AG04449 (cell line): ENCODE data around the gene PARD3B.

Experiments
- CTCF ChIA-PET: fragments of 350-600 bp; formaldehyde crosslinking; extraction: SDS; loops from one replicate; lab custom pipeline; 2021; ENCODE audit warnings: antibody characterized with exemption; lab: Yijun Ruan, JAX
- POLR2A ChIA-PET: fragments of 400-600, 350-600 bp; formaldehyde crosslinking; extraction: SDS; loops from one replicate; lab custom pipeline; 2020; ENCODE audit warnings: antibody characterized with exemption, inconsistent platforms; lab: Yijun Ruan, JAX
- DNase-seq: peaks from one replicate; pipeline ENCODE4 v3.0.0-alpha.2; 2010; ENCODE audit warnings: low read depth, low spot score
- H3K4me3 ChIP-seq: 2 replicates; pipeline ENCODE4 v1.5.1; 2011; ENCODE audit warnings: low read depth, mild to moderate bottlenecking, control low read depth, low read length
- CTCF ChIP-seq: IDR thresholded peaks from one replicate; pipeline ENCODE4 v1.5.1; 2011; ENCODE audit warnings: mild to moderate bottlenecking, moderate library complexity, low read length, control low read depth, inconsistent platforms; ENCODE audit not compliant: insufficient read depth; ENCODE audit errors: missing control alignments

PARD3B gene

GRCh38 chr2:204732019-204732418, 186.7 kb downstream of the PARD3B start:
- DNase-seq: no peak
- ChIA-PET CTCF (no interaction called here), POLR2A (no interaction called here)
- no peak overlapping the region for H3K4me3 ChIP-seq
- no peak for TF ChIP-seq CTCF

- POLR2A ChIA-PET: no interaction called here
- DNase-seq: no peak
- H3K4me3 ChIP-seq: no peak overlapping the region
- CTCF ChIA-PET: no interaction called here
- no peak for TF ChIP-seq CTCF
Observed at GRCh38 chr2:204737296-204737695, 192.0 kb downstream of the PARD3B start.

- DNase-seq: peak; percentile 37
- H3K4me3 ChIP-seq: no peak overlapping the region
- ChIA-PET CTCF (no interaction called here), POLR2A (no interaction called here)
- no peak for TF ChIP-seq CTCF
Observed at GRCh38 chr2:204738721-204739120, 193.4 kb downstream of the PARD3B start.

GRCh38 chr2:204743393-204743960, 198.2 kb downstream of the PARD3B start:
- ChIA-PET POLR2A (no interaction called here), CTCF (no interaction called here)
- TF ChIP-seq CTCF: no peak
- DNase-seq: no peak
- no peak overlapping the region for H3K4me3 ChIP-seq

GRCh38 chr2:204744506-204744905, 199.2 kb downstream of the PARD3B start:
- ChIA-PET POLR2A (no interaction called here), CTCF (no interaction called here)
- DNase-seq: no peak
- H3K4me3 ChIP-seq: no peak overlapping the region
- no peak for TF ChIP-seq CTCF

- no peak for TF ChIP-seq CTCF
- POLR2A ChIA-PET: no interaction called here
- H3K4me3 ChIP-seq: no peak overlapping the region
- no peak for DNase-seq
- CTCF ChIA-PET: no interaction called here
Observed at GRCh38 chr2:204748286-204748685, 203.0 kb downstream of the PARD3B start.
